Measurements from ENCODE around the gene AP2S1. TPM values are rescaled to one million over a fixed set of nuclear protein-coding genes. Genes with fewer than 3 reads are reported as not detected.
"Not testable (repeated sequence)": the region's sequence is repeated elsewhere in the genome, so short reads cannot be mapped to it uniquely, and the experiment has no call there.

Gene AP2S1
- total RNA-seq, 2 donors from 2014 or later = 76.5 to 93.8 TPM

DNA sequence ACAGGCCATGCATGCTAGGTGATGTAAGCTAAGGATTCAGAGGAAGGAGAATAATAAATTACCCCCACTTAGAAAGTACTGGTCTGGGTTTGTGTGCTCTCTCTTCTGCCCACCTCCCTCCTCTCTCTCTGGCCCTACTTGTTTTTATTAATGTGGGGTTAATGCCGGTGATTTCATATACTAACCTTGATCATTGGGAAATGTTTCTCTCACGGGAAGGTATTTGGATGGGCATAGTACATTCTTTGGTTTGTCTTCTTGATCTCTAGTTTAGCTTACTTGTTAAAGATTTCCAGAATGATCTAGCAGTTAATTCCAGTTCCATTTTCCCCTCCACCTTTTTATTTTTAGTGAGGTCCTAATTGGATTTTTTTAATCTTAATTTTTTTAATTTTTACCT lies 34.8 kb upstream of the AP2S1 start:
- Histone ChIP-seq H3K27ac (no peak overlapping the region), H3K4me3 (no peak overlapping the region), H3K9me3 (no peaks in the 10 kb centered on the region), H3K4me1 (ENCODE audit: control insufficient read depth in 1 of 2, low read depth in 2 of 2) (peaks cover 3 to 15% of the 10 kb centered on the region in 2 donors), H3K27me3 (replicated peaks; ENCODE audit: insufficient read depth) (no peaks in the 10 kb centered on the region), H3K36me3 (no peaks in the 10 kb centered on the region)
- no peak for DNase-seq (ENCODE audit: low spot score)
- ATAC-seq (ENCODE audit: insufficient number of reproducible peaks, low FRiP score, low read depth) = no peak
- TF ChIP-seq, protein P1, sequence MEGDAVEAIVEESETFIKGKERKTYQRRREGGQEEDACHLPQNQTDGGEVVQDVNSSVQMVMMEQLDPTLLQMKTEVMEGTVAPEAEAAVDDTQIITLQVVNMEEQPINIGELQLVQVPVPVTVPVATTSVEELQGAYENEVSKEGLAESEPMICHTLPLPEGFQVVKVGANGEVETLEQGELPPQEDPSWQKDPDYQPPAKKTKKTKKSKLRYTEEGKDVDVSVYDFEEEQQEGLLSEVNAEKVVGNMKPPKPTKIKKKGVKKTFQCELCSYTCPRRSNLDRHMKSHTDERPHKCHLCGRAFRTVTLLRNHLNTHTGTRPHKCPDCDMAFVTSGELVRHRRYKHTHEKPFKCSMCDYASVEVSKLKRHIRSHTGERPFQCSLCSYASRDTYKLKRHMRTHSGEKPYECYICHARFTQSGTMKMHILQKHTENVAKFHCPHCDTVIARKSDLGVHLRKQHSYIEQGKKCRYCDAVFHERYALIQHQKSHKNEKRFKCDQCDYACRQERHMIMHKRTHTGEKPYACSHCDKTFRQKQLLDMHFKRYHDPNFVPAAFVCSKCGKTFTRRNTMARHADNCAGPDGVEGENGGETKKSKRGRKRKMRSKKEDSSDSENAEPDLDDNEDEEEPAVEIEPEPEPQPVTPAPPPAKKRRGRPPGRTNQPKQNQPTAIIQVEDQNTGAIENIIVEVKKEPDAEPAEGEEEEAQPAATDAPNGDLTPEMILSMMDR (IDR thresholded peaks at IDR 0.05) = no peak

DNA sequence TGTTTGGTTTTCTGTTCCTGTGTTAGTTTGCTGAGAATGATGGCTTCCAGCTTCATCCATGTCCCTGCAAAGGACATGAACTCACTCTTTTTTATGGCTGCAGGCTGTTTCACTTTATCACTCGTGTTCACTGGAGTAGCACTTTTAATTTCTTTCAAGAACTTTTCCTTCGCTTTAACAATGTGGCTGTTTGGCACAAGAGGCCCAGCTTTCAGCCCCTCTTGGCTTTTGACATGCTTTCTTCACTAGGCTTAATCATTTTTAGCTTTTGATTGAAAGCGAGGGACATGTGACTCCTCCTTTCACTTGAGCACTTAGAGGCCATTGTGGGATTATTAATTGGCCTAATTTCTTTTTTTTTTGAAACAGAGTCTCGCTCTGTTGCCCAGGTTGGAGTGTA lies 32.1 kb upstream of the AP2S1 start:
- ATAC-seq (ENCODE audit: insufficient number of reproducible peaks, low FRiP score, low read depth); H3K27ac ChIP-seq; DNase-seq (ENCODE audit: low spot score); H3K9me3 ChIP-seq; H3K36me3 ChIP-seq; H3K4me3 ChIP-seq; H3K27me3 ChIP-seq (replicated peaks; ENCODE audit: insufficient read depth): not testable (repeated sequence)
- peaks cover 3 to 13% of the 10 kb centered on the region in 2 donors for H3K4me1 ChIP-seq (ENCODE audit: control insufficient read depth in 1 of 2, low read depth in 2 of 2)

DNA sequence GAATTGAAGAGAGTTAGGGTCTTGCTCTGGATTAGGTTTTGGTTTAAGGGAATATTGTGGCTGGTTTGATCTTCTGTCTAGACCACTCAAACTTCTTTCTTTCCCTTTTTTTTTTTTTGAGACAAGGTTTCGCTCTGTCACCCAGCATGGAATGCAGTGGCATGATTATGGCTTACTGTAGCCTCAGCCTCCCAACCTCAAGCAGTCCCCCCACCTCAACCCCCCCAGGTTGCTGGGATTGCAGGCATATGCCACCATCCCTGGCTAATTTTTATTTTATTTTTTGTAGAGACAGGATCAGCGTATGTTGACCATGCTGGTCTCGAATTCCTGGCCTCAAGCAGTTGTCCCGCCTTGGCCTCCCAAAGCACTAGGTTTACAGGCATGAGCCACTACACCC lies 31.4 kb upstream of the AP2S1 start:
- TF ChIP-seq, protein P1 (IDR thresholded peaks at IDR 0.05) = no peak
- Histone ChIP-seq H3K27ac (no peak overlapping the region), H3K27me3 (replicated peaks; ENCODE audit: insufficient read depth) (no peaks in the 10 kb centered on the region)

DNA sequence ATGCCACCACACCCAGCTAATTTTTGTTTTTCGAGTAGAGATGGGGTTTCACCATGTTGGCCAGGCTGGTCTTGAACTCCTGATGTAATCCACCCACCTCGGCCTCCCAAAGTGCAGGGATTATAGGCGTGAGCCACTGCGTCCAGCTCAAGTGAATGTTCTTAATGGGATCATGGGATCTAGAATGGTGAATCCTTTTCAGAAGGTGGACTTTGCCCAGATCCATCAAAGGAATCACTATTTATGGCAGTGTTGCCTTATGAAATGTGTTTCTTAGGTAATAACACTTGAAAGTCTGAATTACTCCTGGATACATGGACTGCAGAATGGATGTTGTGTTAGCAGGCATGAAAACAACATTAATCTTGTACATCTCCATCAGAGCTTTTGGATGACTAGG lies 30.4 kb upstream of the AP2S1 start:
- ATAC-seq (ENCODE audit: insufficient number of reproducible peaks, low FRiP score, low read depth) = no peak
- H3K4me3 ChIP-seq = no peak overlapping the region
- no peak overlapping the region for H3K27ac ChIP-seq
- DNase-seq (ENCODE audit: low spot score) = no peak
- H3K36me3 ChIP-seq = no peaks in the 10 kb centered on the region
- H3K9me3 ChIP-seq = no peaks in the 10 kb centered on the region
- H3K27me3 ChIP-seq (replicated peaks; ENCODE audit: insufficient read depth) = no peaks in the 10 kb centered on the region
- TF ChIP-seq, protein P1 (IDR thresholded peaks at IDR 0.05) = no peak
- H3K4me1 ChIP-seq (ENCODE audit: control insufficient read depth in 1 of 2, low read depth in 2 of 2) = peaks cover 3 to 13% of the 10 kb centered on the region in 2 donors

More for the DNA sequence above, 31.4 kb upstream of the AP2S1 start:
- no peak for DNase-seq (ENCODE audit: low spot score)
- H3K9me3 ChIP-seq = no peaks in the 10 kb centered on the region
- H3K4me1 ChIP-seq (ENCODE audit: control insufficient read depth in 1 of 2, low read depth in 2 of 2) = peaks cover 3 to 13% of the 10 kb centered on the region in 2 donors
- no peak overlapping the region for H3K4me3 ChIP-seq
- no peaks in the 10 kb centered on the region for H3K36me3 ChIP-seq
- no peak for ATAC-seq (ENCODE audit: insufficient number of reproducible peaks, low FRiP score, low read depth)

DNA sequence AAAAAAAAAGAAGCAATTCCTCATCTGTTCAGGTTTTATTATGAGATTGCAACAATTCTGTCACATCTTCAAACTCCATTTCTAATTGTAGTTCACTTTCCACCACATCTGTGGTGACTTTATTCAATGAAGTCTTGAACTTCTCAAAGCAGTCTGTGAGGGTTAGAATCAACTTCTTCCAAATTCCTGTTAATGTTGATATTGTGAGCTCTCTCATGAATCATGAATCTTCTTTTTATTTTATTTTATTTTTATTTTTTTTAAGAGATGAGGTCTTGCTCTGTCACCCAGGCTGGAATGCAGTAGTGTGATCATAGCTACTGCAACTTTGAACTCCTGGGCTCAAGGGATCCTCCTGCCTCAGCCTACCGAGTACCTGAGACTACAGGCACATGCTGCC lies 29.8 kb upstream of the AP2S1 start:
- no peak overlapping the region for H3K27ac ChIP-seq
- no peaks in the 10 kb centered on the region for H3K36me3 ChIP-seq
- ATAC-seq (ENCODE audit: insufficient number of reproducible peaks, low FRiP score, low read depth) (no peak), DNase-seq (ENCODE audit: low spot score) (no peak)
- H3K27me3 ChIP-seq (replicated peaks; ENCODE audit: insufficient read depth) = no peaks in the 10 kb centered on the region
- H3K9me3 ChIP-seq = no peaks in the 10 kb centered on the region
- TF ChIP-seq, protein P1 (IDR thresholded peaks at IDR 0.05) = no peak
- no peak overlapping the region for H3K4me3 ChIP-seq
- peaks cover 0 to 8% of the 10 kb centered on the region in 2 donors for H3K4me1 ChIP-seq (ENCODE audit: control insufficient read depth in 1 of 2, low read depth in 2 of 2)
